Liver (tissue), 3 donors: ENCODE measurements around the gene JAM2.

Source experiments
- CTCF ChIP-seq: fragments of 150-350 bp; IDR thresholded peaks from 2 replicates; pipeline ENCODE4 v1.5.1; 2017; ENCODE audit warnings: improper control_type of control experiment, low read depth, low read length; ENCODE audit not compliant: missing input control
- EGR1 ChIP-seq, 2 donors: IDR thresholded peaks; 2 replicates each; pipeline ENCODE4 v1.6.1; 2016 to 2018; ENCODE audit warnings: antibody characterized with exemption in 2 of 2, low read depth in 2 of 2
- JUND ChIP-seq, 2 donors: IDR thresholded peaks; 2 replicates each; pipeline ENCODE4 v1.6.1; 2016; ENCODE audit warnings: antibody characterized with exemption in 2 of 2
- MAX ChIP-seq: IDR thresholded peaks from 2 replicates; pipeline ENCODE4 v1.6.1; 2016; ENCODE audit warnings: antibody characterized with exemption
- RAD21 ChIP-seq, 2 donors: IDR thresholded peaks; 2 replicates each; pipeline ENCODE4 v1.6.1; 2016; ENCODE audit warnings: antibody characterized with exemption in 2 of 2, mild to moderate bottlenecking in 2 of 2
- REST ChIP-seq: IDR thresholded peaks from 2 replicates; pipeline ENCODE4 v1.6.1; 2016; ENCODE audit warnings: antibody characterized with exemption, mild to moderate bottlenecking
- SP1 ChIP-seq: IDR thresholded peaks from 2 replicates; pipeline ENCODE4 v1.6.1; 2018; ENCODE audit warnings: antibody characterized with exemption, mild to moderate bottlenecking
- TAF1 ChIP-seq: conservative IDR thresholded peaks from 2 replicates; pipeline ENCODE4 v1.6.1; 2016; ENCODE audit warnings: antibody characterized with exemption, mild to moderate bottlenecking
- YY1 ChIP-seq: IDR thresholded peaks from 2 replicates; pipeline ENCODE4 v1.6.1; 2016; ENCODE audit warnings: antibody characterized with exemption, mild to moderate bottlenecking
- ZBTB33 ChIP-seq: IDR thresholded peaks from 2 replicates; pipeline ENCODE4 v1.6.1; 2016; ENCODE audit warnings: antibody characterized with exemption
- donor health status: healthy.
- donor health status: healthy.

GRCh38 chr21:25756190-25756932, 117.3 kb downstream of the JAM2 start:
- TF ChIP-seq EGR1 (IDR thresholded peaks at IDR 0.05; ENCODE audit: low read depth in 2 of 2) (no peak), REST (no peak), CTCF (no peak), MAX (no peak), TAF1 (no peak), RAD21 (IDR thresholded peaks at IDR 0.05) (no peak), JUND (IDR thresholded peaks at IDR 0.05) (no peak), SP1 (no peak), YY1 (no peak), ZBTB33 (no peak)
